ENCODE measurements around the gene MAN1B1. TPM values are rescaled to one million over a fixed set of nuclear protein-coding genes. Genes with fewer than 3 reads are reported as not detected.

Gene MAN1B1
- total and polyA plus RNA-seq, 2 of the 4 experiments (the other 2 are of a cell fraction): 28.7 to 55.1 TPM

DNA sequence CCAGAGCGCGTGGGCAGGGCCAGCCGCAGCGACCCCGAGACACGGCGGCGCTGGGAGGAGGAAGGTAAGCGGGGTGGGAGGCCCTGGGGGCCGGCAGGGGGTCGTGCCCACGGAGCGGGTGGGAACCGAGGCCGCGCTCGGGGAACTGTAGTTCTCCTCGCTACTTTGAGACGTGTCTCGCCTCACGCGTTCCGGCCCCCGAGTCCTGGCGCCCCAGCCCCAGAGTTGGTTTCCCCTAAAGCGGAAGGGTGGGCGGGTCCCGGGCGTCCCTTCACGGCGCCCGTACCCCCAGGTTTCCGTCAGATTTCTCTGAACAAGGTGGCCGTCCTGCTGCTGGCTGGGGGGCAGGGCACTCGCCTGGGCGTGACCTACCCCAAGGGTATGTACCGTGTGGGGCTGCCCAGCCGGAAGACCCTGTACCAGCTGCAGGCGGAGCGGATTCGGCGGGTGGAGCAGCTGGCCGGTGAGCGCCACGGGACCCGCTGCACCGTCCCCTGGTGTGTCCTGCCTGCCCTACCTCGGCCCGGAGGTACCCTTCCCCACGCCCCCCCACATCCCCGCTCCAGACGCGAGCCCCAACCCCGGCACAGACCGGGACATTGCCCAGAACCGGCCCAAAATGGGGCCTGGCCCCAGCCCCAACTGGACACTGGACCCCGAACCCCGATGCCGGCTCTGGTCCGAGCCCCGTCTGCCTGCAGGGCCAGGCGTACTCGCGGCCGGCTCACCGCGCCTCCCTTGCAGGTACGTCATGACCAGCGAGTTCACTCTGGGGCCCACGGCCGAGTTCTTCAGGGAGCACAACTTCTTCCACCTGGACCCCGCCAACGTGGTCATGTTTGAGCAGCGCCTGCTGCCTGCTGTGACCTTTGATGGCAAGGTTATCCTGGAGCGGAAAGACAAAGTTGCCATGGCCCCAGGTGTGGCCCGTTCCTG lies 8.8 kb upstream of the MAN1B1 start:
- Histone ChIP-seq H3K56ac (ENCODE audit: extremely low read depth, insufficient read depth, low read length) (peak overlapping the region; percentile 41), H3K9ac (ENCODE audit: low read depth, low read length) (peak overlapping the region; percentile 40), H3K4ac (ENCODE audit: low read depth, low read length) (peak overlapping the region; percentile 84), H2BK15ac (ENCODE audit: low read depth, low read length) (no peak overlapping the region), H4K5ac (ENCODE audit: low read depth, low read length) (no peak overlapping the region), H3K27ac (ENCODE audit: insufficient read depth, low read length) (peak overlapping the region; percentile 13; the same call in 1 of the 2 replicates), H2AK5ac (ENCODE audit: low read depth, low read length) (peak overlapping the region; percentile 20), H2BK5ac (ENCODE audit: low read depth, low read length, poor library complexity, severe bottlenecking) (peak overlapping the region; percentile 24), H3K4me1 (ENCODE audit: control insufficient read depth, insufficient read depth, low read length) (peaks cover 4% of the 10 kb centered on the region), H3K23ac (ENCODE audit: low read depth, low read length) (peak overlapping the region; percentile 65), H3K14ac (replicated peaks; ENCODE audit: low read depth, low read length) (peak overlapping the region; percentile 71), H3K4me3 (ENCODE audit: insufficient read depth, low read depth, low read length) (peak overlapping the region; percentile 99), H3K9me1 (ENCODE audit: insufficient read depth, low read length) (no peaks in the 10 kb centered on the region), H2BK120ac (ENCODE audit: low read depth, low read length) (peak overlapping the region; percentile 40; the same call in 1 of the 2 replicates), H3K9me3 (ENCODE audit: control insufficient read depth, insufficient read depth, low read length) (no peaks in the 10 kb centered on the region), H4K8ac (ENCODE audit: low read depth in 2 of 2, low read length in 2 of 2) (peak overlapping the region; percentile 41 to 67; a peak in 2 of 4 replicates), H3K4me2 (ENCODE audit: low read depth, low read length) (peak overlapping the region; percentile 89), H2AFZ (replicated peaks; ENCODE audit: low read length, poor library complexity) (peak overlapping the region; percentile 94), H2BK20ac (ENCODE audit: low read depth, low read length) (no peak overlapping the region), H2AK9ac (replicated peaks; ENCODE audit: low read depth, low read length, poor library complexity) (peak overlapping the region; percentile 96), H3K18ac (ENCODE audit: low read depth, low read length) (no peak overlapping the region; the same call in 1 of the 2 replicates), H3K79me1 (ENCODE audit: low read depth in 1 of 2, low read length in 2 of 2) (peaks cover 8 to 34% of the 10 kb centered on the region in 2 experiments), H4K91ac (ENCODE audit: insufficient read depth, low read depth, low read length) (peak overlapping the region; percentile 4), H3K36me3 (ENCODE audit: control insufficient read depth, insufficient read depth, low read length) (peaks cover 24% of the 10 kb centered on the region; the same call in 1 of the 2 replicates), H4K20me1 (ENCODE audit: insufficient read depth, low read length) (peaks cover 10% of the 10 kb centered on the region), H3K27me3 (ENCODE audit: control insufficient read depth, insufficient read depth, low read length) (no peaks in the 10 kb centered on the region)
- ATAC-seq (ENCODE audit: low read depth) (peak; percentile 13), DNase-seq (no peak)
- WGBS, 2 experiments (ENCODE audit: extremely low coverage in 2 of 2, insufficient read length in 1 of 2): 22% methylated on average over 37 of the region's 76 CpGs; no CpG with 5 or more reads in 1 of the 2 experiments
- CTCF ChIA-PET: interaction anchor here (1.5 kb wide), 1 partner anchor 31 kb away, joined by 5 read pairs; no protein-coding TSS in a partner anchor
- TF ChIP-seq, protein P1, sequence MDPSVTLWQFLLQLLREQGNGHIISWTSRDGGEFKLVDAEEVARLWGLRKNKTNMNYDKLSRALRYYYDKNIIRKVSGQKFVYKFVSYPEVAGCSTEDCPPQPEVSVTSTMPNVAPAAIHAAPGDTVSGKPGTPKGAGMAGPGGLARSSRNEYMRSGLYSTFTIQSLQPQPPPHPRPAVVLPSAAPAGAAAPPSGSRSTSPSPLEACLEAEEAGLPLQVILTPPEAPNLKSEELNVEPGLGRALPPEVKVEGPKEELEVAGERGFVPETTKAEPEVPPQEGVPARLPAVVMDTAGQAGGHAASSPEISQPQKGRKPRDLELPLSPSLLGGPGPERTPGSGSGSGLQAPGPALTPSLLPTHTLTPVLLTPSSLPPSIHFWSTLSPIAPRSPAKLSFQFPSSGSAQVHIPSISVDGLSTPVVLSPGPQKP (IDR thresholded peaks at IDR 0.05; ENCODE audit: borderline replicate concordance, low read depth, low read length): no peak
- TF ChIP-seq MXI1 (IDR thresholded peaks at IDR 0.05; ENCODE audit: borderline replicate concordance, low read depth, low read length): no peak
- TF ChIP-seq POLR2A (IDR thresholded peaks at IDR 0.05; ENCODE audit: low read depth, low read length): no peak
- TF ChIP-seq RAD21 (IDR thresholded peaks at IDR 0.05; ENCODE audit: low read length): no peak
- no peak for TF ChIP-seq NFE2L2 (IDR thresholded peaks at IDR 0.05; ENCODE audit: low read depth, low read length)
- TF ChIP-seq, protein P2, sequence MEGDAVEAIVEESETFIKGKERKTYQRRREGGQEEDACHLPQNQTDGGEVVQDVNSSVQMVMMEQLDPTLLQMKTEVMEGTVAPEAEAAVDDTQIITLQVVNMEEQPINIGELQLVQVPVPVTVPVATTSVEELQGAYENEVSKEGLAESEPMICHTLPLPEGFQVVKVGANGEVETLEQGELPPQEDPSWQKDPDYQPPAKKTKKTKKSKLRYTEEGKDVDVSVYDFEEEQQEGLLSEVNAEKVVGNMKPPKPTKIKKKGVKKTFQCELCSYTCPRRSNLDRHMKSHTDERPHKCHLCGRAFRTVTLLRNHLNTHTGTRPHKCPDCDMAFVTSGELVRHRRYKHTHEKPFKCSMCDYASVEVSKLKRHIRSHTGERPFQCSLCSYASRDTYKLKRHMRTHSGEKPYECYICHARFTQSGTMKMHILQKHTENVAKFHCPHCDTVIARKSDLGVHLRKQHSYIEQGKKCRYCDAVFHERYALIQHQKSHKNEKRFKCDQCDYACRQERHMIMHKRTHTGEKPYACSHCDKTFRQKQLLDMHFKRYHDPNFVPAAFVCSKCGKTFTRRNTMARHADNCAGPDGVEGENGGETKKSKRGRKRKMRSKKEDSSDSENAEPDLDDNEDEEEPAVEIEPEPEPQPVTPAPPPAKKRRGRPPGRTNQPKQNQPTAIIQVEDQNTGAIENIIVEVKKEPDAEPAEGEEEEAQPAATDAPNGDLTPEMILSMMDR (conservative IDR thresholded peaks at IDR 0.05; ENCODE audit: low read depth, low read length): no peak
- TF ChIP-seq CEBPB (IDR thresholded peaks at IDR 0.05; ENCODE audit: low read depth, low read length): no peak
- dilution Hi-C loops (cut with HindIII; ENCODE audit: low sequenced_read_pairs, unreplicated experiment) (no loop called here), in situ Hi-C loops (cut with MboI; ENCODE audit: low sequenced_read_pairs) (no loop called here), intact Hi-C loops (cut with micrococcal nuclease) (no loop called here)
- no TSS peak for BruUV-seq (replicated peaks)
- POLR2A ChIA-PET (ENCODE audit: unreplicated experiment): no interaction called here
